GM10248 (cell line): Measurements from ENCODE around the gene PLCL1.
"Not testable (repeated sequence)": the region's sequence is repeated elsewhere in the genome, so short reads cannot be mapped to it uniquely, and the experiment has no call there.

ENCODE experiments used
- CTCF ChIA-PET: fragments of 300-600 bp; sonication (Branson Sonifier 250); formaldehyde crosslinking; extraction: SDS; loops from one replicate; lab custom pipeline; 2021; ENCODE audit warnings: antibody characterized with exemption; lab: Yijun Ruan, JAX
- POLR2A ChIA-PET: fragments of 350-650 bp; sonication (Branson Sonifier 250); formaldehyde crosslinking; extraction: SDS; loops from one replicate; lab custom pipeline; 2020; ENCODE audit warnings: antibody characterized with exemption; lab: Yijun Ruan, JAX
- DNase-seq: peaks from one replicate; pipeline ENCODE4 v3.0.0; 2012; ENCODE audit errors: extremely low spot score
- CTCF ChIP-seq: IDR thresholded peaks from 2 replicates; pipeline ENCODE4 v1.5.1; 2012; ENCODE audit warnings: mild to moderate bottlenecking, low read depth; ENCODE audit errors: extremely low read depth, missing control alignments, control extremely low read depth

The PLCL1 gene

GRCh38 chr2:198191651-198192050, 387.3 kb downstream of the PLCL1 start:
- ChIA-PET CTCF (no interaction called here), POLR2A (no interaction called here)
- no peak for TF ChIP-seq CTCF
- DNase-seq, result no peak

GRCh38 chr2:198196556-198196955, 392.2 kb downstream of the PLCL1 start:
- CTCF ChIA-PET, DNase-seq, POLR2A ChIA-PET: not testable (repeated sequence)
